ENCODE measurements around the gene MYADM.

MYADM gene

DNA sequence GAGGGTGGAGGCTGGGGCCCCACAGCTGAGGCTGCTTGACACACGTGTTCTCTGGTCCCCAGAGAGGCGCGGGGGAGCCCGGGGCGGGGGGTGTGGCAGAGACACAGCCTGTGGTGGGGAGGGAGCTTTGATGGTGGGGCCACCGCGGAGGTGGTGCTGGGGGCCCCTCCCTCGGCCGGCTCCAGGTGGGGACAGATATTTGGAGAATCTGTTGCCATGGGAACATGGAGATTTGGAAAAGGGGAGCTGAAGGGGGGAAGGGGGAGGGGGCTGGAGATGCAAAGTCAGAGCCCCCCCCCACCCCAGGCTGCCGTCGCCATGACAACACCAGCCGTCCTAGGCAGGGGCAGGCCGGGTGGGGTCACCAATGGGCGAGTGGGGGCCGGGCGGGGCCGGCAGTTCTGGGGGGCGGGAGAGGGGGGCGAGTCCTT lies 15.6 kb downstream of the MYADM start:
- Histone ChIP-seq H3K36me3 (ENCODE audit: control insufficient read depth in 5 of 5, insufficient read depth in 5 of 5, low read length in 5 of 5) (no peaks in the 10 kb centered on the region), H3K4me1 (ENCODE audit: control insufficient read depth in 5 of 5, insufficient read depth in 5 of 5, low read length in 5 of 5) (peaks cover 4 to 27% (median 26%) of the 10 kb centered on the region in 5 donors), H3K4me3 (ENCODE audit: low read depth in 1 of 5, low read length in 5 of 5) (no peak overlapping the region), H3K27me3 (ENCODE audit: control insufficient read depth in 5 of 5, insufficient read depth in 4 of 5, low read length in 5 of 5) (peaks cover 25 to 46% (median 32%) of the 10 kb centered on the region in 5 donors), H3K27ac (ENCODE audit: low read depth, low read length) (no peak overlapping the region), H3K9me3 (ENCODE audit: control insufficient read depth in 5 of 5, low read length in 5 of 5) (no peaks in the 10 kb centered on the region), H3K9ac (ENCODE audit: low read length in 5 of 5) (no peak overlapping the region)

DNA sequence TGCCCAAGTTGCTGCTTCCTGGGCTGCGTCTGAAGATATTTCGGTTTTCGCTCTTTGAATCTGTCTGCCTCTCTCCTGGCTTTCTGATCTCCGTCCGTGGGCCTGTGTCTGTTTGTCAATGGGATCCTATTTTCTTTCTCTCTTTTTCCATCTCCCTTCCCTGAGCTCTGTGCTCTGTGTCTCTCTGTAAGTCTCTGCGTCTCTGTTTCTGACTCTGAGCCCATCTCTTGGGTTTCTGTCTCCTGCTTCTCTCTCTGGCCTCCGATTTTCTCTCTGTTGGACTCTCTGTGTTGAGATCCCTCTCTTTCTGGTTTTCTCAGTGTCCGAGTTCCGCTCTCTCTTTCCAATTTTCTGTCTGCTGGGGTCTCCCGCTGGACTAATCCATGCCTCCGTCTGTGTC lies 16.1 kb downstream of the MYADM start:
- no peaks in the 10 kb centered on the region for H3K9me3 ChIP-seq (ENCODE audit: control insufficient read depth in 5 of 5, low read length in 5 of 5)
- H3K27me3 ChIP-seq (ENCODE audit: control insufficient read depth in 5 of 5, insufficient read depth in 4 of 5, low read length in 5 of 5), result peaks cover 25 to 46% (median 32%) of the 10 kb centered on the region in 5 donors
- no peaks in the 10 kb centered on the region for H3K36me3 ChIP-seq (ENCODE audit: control insufficient read depth in 5 of 5, insufficient read depth in 5 of 5, low read length in 5 of 5)
- H3K4me1 ChIP-seq (ENCODE audit: control insufficient read depth in 5 of 5, insufficient read depth in 5 of 5, low read length in 5 of 5), result peaks cover 4 to 26% (median 23%) of the 10 kb centered on the region in 5 donors
- H3K4me3 ChIP-seq (ENCODE audit: low read depth in 1 of 5, low read length in 5 of 5), result no peak overlapping the region
- H3K27ac ChIP-seq (ENCODE audit: low read depth, low read length), result no peak overlapping the region
- no peak overlapping the region for H3K9ac ChIP-seq (ENCODE audit: low read length in 5 of 5)

DNA sequence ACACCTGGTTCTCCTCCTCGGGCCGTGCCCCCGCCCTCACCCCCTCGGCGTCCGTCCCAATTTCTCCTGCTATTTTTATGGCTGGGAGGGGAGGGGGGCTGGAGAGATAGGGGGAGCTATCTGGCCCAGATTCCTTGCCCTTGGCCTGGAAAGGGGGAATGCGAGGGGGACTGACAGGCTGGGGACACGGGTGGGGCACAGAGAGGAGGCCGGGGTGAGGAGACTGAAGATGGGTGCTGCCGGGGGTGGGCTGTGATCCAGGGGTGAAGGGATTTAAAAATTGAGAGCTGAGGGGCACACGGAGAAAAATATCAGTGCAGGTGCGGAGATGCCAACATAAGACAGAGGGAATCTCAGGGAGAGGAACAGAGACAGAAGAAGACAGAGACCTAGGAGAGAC lies 16.6 kb downstream of the MYADM start:
- Histone ChIP-seq H3K4me3 (ENCODE audit: low read depth in 1 of 5, low read length in 5 of 5) (no peak overlapping the region), H3K9ac (ENCODE audit: low read length in 5 of 5) (no peak overlapping the region), H3K27ac (ENCODE audit: low read depth, low read length) (no peak overlapping the region), H3K36me3 (ENCODE audit: control insufficient read depth in 5 of 5, insufficient read depth in 5 of 5, low read length in 5 of 5) (no peaks in the 10 kb centered on the region), H3K9me3 (ENCODE audit: control insufficient read depth in 5 of 5, low read length in 5 of 5) (no peaks in the 10 kb centered on the region), H3K4me1 (ENCODE audit: control insufficient read depth in 5 of 5, insufficient read depth in 5 of 5, low read length in 5 of 5) (peaks cover 4 to 21% (median 19%) of the 10 kb centered on the region in 5 donors), H3K27me3 (ENCODE audit: control insufficient read depth in 5 of 5, insufficient read depth in 4 of 5, low read length in 5 of 5) (peaks cover 25 to 46% (median 32%) of the 10 kb centered on the region in 5 donors)

DNA sequence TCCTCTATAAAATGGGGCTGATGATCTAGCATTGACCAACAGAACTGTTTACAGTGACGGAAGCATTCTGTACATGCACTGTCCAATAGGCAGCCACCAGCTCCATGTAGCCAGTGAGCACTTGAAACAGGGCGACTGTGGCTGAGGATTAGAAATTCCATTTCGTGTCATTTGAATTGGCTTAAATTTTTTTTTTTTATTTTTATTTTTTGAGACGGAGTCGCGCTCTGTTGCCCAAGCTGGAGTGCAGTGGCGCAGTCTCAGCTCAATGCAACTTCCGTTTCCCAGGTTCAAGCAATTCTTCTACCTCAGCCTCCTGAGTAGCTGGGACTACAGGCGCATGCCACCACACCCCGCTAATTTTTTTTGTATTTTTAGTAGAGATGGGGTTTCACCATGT lies 17.4 kb downstream of the MYADM start:
- Histone ChIP-seq H3K27ac (ENCODE audit: low read depth, low read length) (no peak overlapping the region), H3K36me3 (ENCODE audit: control insufficient read depth in 5 of 5, insufficient read depth in 5 of 5, low read length in 5 of 5) (no peaks in the 10 kb centered on the region), H3K4me1 (ENCODE audit: control insufficient read depth in 5 of 5, insufficient read depth in 5 of 5, low read length in 5 of 5) (peaks cover 2 to 15% (median 14%) of the 10 kb centered on the region in 5 donors), H3K4me3 (ENCODE audit: low read depth in 1 of 5, low read length in 5 of 5) (no peak overlapping the region), H3K9me3 (ENCODE audit: control insufficient read depth in 5 of 5, low read length in 5 of 5) (no peaks in the 10 kb centered on the region), H3K9ac (ENCODE audit: low read length in 5 of 5) (no peak overlapping the region), H3K27me3 (ENCODE audit: control insufficient read depth in 5 of 5, insufficient read depth in 4 of 5, low read length in 5 of 5) (peaks cover 25 to 42% (median 32%) of the 10 kb centered on the region in 5 donors)

DNA sequence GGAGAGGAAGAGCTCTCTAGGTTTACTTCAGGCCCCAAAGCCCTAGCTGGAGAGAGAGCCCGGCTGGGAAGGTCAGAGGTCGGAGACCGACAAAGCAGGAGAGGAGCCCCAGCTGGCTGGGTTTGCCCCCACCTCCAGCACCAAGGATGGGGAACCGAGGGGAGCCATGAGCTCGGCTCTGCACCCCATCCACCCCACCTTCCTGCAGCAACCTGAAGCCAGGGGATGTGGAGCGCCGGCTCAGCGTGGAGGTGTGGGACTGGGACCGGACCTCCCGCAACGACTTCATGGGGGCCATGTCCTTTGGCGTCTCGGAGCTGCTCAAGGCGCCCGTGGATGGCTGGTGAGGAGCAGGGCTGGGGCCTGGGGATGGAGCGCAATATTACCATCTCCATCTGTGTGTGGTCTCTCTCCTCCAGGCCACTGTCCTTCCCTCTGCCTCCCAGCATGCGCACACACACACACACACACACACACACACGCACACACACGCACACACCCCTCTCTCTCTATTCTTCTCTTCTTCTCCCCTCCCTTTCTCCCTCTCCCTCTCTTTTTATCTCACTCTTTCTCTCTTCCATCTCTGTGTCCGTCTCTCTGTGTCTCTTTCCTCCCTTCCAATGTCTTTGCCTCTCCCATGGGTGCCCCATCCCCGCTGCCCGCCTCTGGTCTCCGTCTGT lies 24.8 kb downstream of the MYADM start:
- Histone ChIP-seq H3K4me3 (ENCODE audit: low read depth in 1 of 5, low read length in 5 of 5) (no peak overlapping the region), H3K9ac (ENCODE audit: low read length in 5 of 5) (no peak overlapping the region), H3K36me3 (ENCODE audit: control insufficient read depth in 5 of 5, insufficient read depth in 5 of 5, low read length in 5 of 5) (no peaks in the 10 kb centered on the region), H3K4me1 (ENCODE audit: control insufficient read depth in 5 of 5, insufficient read depth in 5 of 5, low read length in 5 of 5) (no peaks in the 10 kb centered on the region), H3K27me3 (ENCODE audit: control insufficient read depth in 5 of 5, insufficient read depth in 4 of 5, low read length in 5 of 5) (peaks cover 13 to 31% (median 21%) of the 10 kb centered on the region in 5 donors), H3K9me3 (ENCODE audit: control insufficient read depth in 5 of 5, low read length in 5 of 5) (no peaks in the 10 kb centered on the region), H3K27ac (ENCODE audit: low read depth, low read length) (no peak overlapping the region)

DNA sequence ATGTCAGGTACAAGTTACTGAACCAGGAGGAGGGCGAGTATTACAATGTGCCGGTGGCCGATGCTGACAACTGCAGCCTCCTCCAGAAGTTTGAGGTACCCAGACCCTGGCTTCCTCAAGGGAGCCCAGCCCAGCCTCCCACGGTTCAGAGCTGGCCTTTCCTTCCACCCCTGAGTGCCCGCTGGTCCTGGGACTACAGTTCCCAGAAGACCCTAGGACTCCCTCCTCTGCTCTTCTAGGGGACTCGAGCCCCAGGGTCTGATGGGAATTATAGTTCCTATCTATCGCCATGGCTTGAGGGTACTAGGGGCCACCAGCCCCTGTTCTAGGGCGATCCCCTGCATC lies 25.3 kb downstream of the MYADM start:
- Histone ChIP-seq H3K27ac (ENCODE audit: low read depth, low read length) (no peak overlapping the region), H3K4me1 (ENCODE audit: control insufficient read depth in 5 of 5, insufficient read depth in 5 of 5, low read length in 5 of 5) (no peaks in the 10 kb centered on the region), H3K27me3 (ENCODE audit: control insufficient read depth in 5 of 5, insufficient read depth in 4 of 5, low read length in 5 of 5) (peaks cover 14 to 36% (median 25%) of the 10 kb centered on the region in 5 donors), H3K4me3 (ENCODE audit: low read depth in 1 of 5, low read length in 5 of 5) (no peak overlapping the region), H3K36me3 (ENCODE audit: control insufficient read depth in 5 of 5, insufficient read depth in 5 of 5, low read length in 5 of 5) (no peaks in the 10 kb centered on the region), H3K9me3 (ENCODE audit: control insufficient read depth in 5 of 5, low read length in 5 of 5) (no peaks in the 10 kb centered on the region), H3K9ac (ENCODE audit: low read length in 5 of 5) (no peak overlapping the region)

DNA sequence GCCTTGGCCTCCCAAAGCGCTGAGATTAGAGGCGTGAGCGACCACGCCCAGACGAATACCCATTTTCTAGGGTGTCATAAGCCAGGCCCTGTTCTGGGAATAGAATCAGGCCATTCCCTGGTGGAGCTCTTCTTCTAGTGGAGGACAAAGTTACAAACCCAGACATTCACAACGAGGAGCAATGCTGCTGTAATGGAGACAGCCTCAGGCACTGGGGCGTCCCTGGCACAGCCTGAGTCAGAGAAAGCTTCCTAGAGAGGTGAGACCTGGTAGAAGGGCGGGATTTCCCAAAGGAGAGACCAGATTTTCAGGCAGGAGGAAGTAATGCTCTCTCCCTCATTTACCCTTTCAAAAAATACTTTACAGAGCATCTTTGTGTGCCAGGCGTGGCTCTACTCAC lies 27.0 kb downstream of the MYADM start:
- H3K4me1 ChIP-seq (ENCODE audit: control insufficient read depth in 5 of 5, insufficient read depth in 5 of 5, low read length in 5 of 5), result no peaks in the 10 kb centered on the region
- peaks cover 19 to 50% (median 36%) of the 10 kb centered on the region in 5 donors for H3K27me3 ChIP-seq (ENCODE audit: control insufficient read depth in 5 of 5, insufficient read depth in 4 of 5, low read length in 5 of 5)
- no peaks in the 10 kb centered on the region for H3K36me3 ChIP-seq (ENCODE audit: control insufficient read depth in 5 of 5, insufficient read depth in 5 of 5, low read length in 5 of 5)
- no peak overlapping the region for H3K4me3 ChIP-seq (ENCODE audit: low read depth in 1 of 5, low read length in 5 of 5)
- H3K9ac ChIP-seq (ENCODE audit: low read length in 5 of 5), result no peak overlapping the region
- H3K27ac ChIP-seq (ENCODE audit: low read depth, low read length), result no peak overlapping the region
- H3K9me3 ChIP-seq (ENCODE audit: control insufficient read depth in 5 of 5, low read length in 5 of 5), result no peaks in the 10 kb centered on the region

DNA sequence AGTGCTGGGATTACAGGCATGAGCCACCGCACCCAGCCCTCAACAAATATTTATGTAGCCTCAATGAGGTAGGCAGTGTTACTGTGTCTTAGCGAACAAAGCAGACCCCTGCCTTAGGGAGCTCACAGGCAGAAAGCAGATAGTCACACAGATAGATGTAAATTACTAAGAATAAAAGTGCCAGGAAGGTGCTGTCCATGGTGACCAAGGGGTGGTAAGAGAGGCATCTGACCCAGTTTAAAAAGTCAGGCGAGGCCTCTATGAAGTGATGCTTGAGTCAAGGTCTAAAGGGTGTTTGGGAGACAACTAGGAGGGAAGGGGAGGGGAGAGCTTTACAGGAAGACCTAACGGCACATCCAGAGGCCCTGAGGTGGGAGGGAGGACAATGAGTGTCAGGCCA lies 29.0 kb downstream of the MYADM start:
- H3K4me3 ChIP-seq (ENCODE audit: low read depth in 1 of 5, low read length in 5 of 5), result no peak overlapping the region
- H3K36me3 ChIP-seq (ENCODE audit: control insufficient read depth in 5 of 5, insufficient read depth in 5 of 5, low read length in 5 of 5), result no peaks in the 10 kb centered on the region
- peaks cover 19 to 56% (median 46%) of the 10 kb centered on the region in 5 donors for H3K27me3 ChIP-seq (ENCODE audit: control insufficient read depth in 5 of 5, insufficient read depth in 4 of 5, low read length in 5 of 5)
- H3K4me1 ChIP-seq (ENCODE audit: control insufficient read depth in 5 of 5, insufficient read depth in 5 of 5, low read length in 5 of 5), result no peaks in the 10 kb centered on the region
- no peaks in the 10 kb centered on the region for H3K9me3 ChIP-seq (ENCODE audit: control insufficient read depth in 5 of 5, low read length in 5 of 5)
- H3K27ac ChIP-seq (ENCODE audit: low read depth, low read length), result no peak overlapping the region
- H3K9ac ChIP-seq (ENCODE audit: low read length in 5 of 5), result no peak overlapping the region

DNA sequence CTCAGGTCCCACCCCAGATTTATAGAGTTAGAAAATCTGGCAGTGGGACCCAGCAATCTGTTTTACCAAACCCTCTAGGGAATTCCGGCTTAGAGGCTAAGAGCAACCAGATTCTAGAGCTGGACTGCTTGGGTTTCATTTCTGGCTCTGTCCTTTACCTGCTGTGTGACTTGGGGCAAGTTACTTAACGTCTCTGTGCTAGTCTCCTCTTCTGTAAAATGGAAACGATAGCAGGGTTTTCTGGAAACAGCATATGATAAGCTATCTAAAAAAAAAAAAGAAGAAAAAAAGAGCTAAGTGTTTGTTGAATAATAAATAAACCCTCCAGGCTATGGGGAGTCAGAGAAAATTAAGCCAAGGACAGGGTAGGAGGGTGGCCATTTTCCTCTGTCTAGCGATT lies 29.8 kb downstream of the MYADM start:
- no peak overlapping the region for H3K9ac ChIP-seq (ENCODE audit: low read length in 5 of 5)
- no peaks in the 10 kb centered on the region for H3K36me3 ChIP-seq (ENCODE audit: control insufficient read depth in 5 of 5, insufficient read depth in 5 of 5, low read length in 5 of 5)
- no peak overlapping the region for H3K4me3 ChIP-seq (ENCODE audit: low read depth in 1 of 5, low read length in 5 of 5)
- H3K4me1 ChIP-seq (ENCODE audit: control insufficient read depth in 5 of 5, insufficient read depth in 5 of 5, low read length in 5 of 5), result no peaks in the 10 kb centered on the region
- H3K9me3 ChIP-seq (ENCODE audit: control insufficient read depth in 5 of 5, low read length in 5 of 5), result no peaks in the 10 kb centered on the region
- no peak overlapping the region for H3K27ac ChIP-seq (ENCODE audit: low read depth, low read length)
- H3K27me3 ChIP-seq (ENCODE audit: control insufficient read depth in 5 of 5, insufficient read depth in 4 of 5, low read length in 5 of 5), result peaks cover 18 to 49% (median 43%) of the 10 kb centered on the region in 5 donors

DNA sequence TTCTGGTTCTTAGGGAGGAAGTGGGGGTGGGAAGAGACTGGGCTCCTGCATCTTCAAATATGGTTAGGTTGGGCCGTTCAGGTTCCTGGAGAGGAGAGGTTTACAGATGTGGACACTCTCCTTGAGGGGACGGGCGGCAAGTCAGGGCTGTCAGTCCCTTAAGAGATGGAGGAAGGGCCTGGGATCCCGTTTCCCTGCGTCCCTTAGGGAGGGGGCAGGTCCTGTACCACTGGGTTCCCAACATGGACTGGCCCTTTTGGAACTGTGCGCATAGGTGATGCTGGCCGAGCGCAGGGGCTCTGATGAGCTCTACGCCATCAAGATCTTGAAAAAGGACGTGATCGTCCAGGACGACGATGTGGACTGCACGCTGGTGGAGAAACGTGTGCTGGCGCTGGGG lies 30.5 kb downstream of the MYADM start:
- Histone ChIP-seq H3K9me3 (ENCODE audit: control insufficient read depth in 5 of 5, low read length in 5 of 5) (no peaks in the 10 kb centered on the region), H3K27ac (ENCODE audit: low read depth, low read length) (no peak overlapping the region), H3K27me3 (ENCODE audit: control insufficient read depth in 5 of 5, insufficient read depth in 4 of 5, low read length in 5 of 5) (peaks cover 14 to 43% (median 36%) of the 10 kb centered on the region in 5 donors)

More for the DNA sequence above, 30.5 kb downstream of the MYADM start:
- no peaks in the 10 kb centered on the region for H3K36me3 ChIP-seq (ENCODE audit: control insufficient read depth in 5 of 5, insufficient read depth in 5 of 5, low read length in 5 of 5)
- no peak overlapping the region for H3K9ac ChIP-seq (ENCODE audit: low read length in 5 of 5)
- H3K4me3 ChIP-seq (ENCODE audit: low read depth in 1 of 5, low read length in 5 of 5), result no peak overlapping the region
- no peaks in the 10 kb centered on the region for H3K4me1 ChIP-seq (ENCODE audit: control insufficient read depth in 5 of 5, insufficient read depth in 5 of 5, low read length in 5 of 5)

Measured in subcutaneous abdominal adipose tissue (tissue), 5 donors.